HG03108 (cell line): ENCODE results near the gene GFPT2.
"Not testable (repeated sequence)": the region's sequence is repeated elsewhere in the genome, so short reads cannot be mapped to it uniquely, and the experiment has no call there.

Source experiments
- ATAC-seq: cut with Tn5 transposase; IDR thresholded peaks from one replicate; pipeline ENCODE4 v1.9.1; 2021; ENCODE audit warnings: moderate library complexity; ENCODE audit not compliant: unreplicated experiment

GFPT2 gene

DNA sequence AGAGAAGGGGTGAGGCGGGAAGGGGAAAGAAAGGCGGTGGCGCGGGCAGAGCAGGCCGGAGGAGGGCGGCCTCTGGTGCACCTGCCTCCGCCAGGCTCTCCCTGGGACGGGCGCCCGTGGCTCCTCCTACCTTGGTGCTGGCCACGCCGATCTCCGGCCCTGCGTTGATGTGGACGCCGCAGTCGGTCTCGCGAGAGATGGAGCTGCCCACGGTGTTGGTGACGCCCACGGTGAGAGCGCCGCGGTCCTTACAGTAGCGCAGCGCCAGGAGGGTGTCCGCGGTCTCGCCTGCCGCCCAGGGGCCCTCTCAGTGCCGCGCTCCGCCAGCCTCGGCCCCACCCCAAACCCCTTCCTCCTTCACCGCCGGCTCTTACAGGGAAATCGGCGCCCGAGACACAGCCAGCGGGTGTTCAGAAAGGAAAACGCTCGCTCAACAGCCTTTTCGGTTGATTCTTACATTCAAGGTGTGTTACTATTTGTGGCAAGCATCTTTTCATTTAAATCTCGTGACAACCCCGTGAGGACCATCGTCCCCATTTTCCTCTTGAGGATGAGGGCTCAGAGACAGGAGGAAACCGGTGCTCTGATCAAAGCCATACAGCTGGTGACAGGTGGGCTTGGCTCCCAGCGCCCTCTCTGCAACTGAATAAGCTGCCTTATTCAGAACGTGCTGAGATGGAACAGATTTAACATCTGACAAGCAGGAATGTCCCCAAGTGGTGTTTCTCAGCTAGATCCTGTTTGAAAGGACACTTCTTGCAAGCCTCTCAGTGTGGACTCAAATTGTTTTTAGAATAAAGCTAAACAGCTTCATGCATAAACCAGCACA is 39.2 kb downstream of the GFPT2 start:
- peak; percentile 89 for ATAC-seq

DNA sequence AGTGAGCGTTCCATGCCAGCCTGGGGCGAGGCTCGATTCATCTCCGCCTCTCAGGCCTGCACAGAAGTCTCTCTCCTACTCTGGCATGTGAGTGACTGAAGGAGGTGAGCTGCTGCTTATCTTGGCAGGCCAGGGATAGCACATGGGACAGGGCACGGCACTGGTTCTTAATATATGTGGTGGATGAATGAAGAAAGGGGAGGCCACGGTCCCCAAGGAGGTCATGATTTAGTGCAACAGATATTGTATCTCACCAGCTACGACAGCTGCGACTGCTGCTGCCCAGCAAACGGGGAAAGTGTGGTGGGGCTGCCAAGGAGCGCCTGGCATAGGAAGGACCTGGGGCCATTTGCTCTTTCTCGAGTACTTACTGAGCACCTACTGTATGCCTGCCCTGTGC is 41.9 kb downstream of the GFPT2 start:
- no peak for ATAC-seq

DNA sequence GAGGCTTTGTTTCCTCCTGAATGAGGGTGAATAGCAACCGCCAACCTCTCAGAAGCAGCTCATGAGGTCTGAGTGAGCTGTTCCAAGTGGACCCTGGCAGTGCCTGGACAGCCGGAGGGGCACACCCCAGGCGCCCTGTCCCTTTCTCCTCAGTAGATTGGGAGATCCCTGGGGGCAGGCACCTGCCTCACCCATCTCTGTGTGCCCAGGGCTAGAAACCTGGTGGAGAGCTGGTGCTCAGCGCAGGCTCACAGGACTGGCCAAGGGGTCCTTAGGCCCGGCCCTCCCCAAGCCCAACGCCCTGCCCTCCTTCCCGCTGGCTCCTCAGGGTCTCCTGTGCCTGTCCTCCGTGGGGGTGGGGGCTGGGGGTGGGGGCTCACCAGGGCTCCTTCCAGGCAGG is 46.3 kb downstream of the GFPT2 start:
- ATAC-seq = no peak

DNA sequence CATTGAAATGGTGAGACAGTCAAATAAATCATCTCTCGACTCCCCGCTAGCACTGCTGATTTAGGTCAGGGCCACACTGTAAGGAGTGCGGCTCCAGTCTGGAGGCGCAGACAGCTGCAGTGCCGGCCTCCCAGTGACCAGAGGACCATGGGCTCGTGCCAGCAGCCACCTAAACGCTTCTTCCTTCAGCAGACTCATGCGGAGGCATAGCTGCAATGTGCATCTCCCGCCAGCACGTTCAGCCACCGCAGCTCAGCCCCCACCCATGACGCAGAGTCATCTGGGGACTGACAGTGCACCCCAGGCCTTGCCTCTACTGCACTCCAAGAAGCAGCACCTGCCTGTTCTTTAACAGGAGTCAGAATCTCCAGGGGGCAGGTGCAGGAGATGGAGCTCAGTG is 47.7 kb downstream of the GFPT2 start:
- no peak for ATAC-seq

DNA sequence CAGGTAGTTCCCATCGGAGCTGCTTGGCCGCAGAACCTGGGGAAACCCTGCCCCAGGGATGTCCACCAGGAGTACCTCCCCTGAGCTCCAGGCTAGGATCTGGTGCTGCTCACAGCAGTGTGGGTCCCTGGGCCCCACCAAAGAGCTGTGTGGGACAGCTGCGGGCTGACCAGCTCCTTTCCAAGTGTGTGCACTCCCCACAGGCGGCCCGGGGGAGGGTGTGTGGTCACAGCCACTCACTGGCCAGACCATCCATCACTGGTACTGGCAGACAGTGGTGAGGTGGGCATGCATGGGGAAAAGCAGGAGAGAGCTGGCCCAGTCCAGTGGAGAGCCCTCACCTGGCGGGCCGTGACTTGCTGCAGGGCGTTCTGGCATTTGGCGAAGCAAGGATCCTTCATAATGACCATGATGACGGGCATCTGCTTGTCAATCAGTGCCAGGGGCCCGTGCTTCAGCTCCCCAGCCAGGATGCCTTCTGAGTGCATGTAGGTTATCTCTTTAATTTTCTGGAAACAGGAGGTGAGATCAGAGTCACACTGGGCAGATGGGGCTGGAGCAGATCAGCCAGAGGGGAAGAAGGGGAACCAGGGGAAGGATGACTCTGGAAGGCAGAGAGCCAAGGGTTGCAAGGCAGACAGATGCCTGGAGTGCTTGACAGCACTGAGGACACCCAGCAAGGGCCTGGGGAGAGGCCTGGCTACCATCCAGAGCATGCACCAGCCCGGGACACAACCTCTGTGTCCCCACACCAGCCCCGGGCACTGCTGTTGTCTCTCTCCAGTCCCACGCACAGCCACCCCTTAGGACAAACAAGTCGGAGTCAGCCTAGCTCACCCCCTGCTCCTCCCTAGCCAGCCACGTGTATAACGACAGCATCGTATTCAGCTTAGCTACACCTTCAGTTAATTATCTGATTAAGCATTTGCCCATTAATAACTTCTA is 48.4 kb downstream of the GFPT2 start:
- no peak for ATAC-seq

DNA sequence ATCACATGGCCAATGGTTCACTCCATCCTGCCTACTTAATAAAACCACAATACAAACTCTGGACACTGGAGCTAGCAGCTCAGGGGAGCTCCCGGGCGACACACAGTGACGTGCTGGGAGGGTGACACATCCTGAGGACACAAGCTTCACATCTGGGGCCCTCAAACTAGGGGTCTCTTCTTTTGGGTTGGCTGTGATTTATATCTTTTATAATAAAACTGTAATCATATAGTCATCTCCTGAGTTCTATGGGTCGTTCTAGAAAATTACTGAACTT is 49.2 kb downstream of the GFPT2 start:
- ATAC-seq = no peak

DNA sequence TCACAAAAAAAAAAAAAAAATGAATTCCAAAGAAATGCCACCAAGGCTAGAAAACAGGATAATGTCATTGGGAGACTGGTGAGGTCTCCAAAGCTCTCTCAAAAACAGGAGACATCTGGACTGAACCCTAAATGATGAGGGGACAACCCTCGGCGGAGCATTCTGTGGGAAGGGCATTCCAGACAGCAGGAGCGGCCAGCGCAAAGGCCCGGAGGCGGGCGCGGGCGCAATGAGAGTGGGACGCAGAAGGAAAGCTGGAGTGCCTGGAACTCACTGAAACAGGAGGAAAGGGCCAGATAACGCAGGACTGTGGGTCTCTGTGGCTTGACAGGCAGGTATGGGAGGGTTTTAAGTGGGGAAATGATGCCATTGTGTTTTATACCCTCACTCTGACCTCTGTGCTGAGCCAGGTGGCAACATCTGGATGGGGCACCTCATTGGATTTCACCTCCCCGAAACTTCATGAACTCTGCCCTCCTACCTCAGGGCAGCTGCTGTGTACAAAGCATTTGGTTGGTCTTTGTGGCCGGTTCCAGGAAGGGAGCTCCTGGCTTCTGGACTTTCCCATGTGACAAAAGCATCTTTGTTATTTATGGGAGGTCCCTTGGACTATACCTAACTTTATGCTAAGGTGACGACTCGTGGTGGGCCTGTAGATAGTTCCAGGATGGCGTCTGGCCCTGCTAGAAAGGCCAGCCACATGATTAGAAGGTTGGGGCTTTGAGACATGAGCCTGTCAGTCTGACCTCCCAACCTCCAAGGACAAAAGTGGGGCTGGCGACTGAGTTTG is 49.7 kb downstream of the GFPT2 start:
- ATAC-seq = no peak

DNA sequence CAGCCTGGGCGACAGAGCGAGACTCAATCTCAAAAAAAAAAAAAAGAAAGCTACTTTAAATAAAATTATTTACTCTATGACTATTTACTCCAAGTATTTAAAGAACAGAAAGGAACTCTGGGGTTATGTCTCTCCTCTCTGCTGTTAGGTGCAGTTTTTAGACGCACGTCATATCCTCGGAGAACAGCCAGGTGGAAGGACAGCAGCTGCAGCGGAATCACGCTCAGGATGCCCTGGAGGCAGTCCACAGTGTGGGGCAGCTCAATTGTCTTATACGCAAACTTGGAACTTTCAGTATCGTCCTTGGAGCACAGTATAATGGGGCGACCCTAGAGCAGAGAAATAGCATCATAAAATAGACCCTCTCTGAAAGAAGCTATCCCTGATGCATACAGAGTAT is 50.9 kb downstream of the GFPT2 start:
- no peak for ATAC-seq

DNA sequence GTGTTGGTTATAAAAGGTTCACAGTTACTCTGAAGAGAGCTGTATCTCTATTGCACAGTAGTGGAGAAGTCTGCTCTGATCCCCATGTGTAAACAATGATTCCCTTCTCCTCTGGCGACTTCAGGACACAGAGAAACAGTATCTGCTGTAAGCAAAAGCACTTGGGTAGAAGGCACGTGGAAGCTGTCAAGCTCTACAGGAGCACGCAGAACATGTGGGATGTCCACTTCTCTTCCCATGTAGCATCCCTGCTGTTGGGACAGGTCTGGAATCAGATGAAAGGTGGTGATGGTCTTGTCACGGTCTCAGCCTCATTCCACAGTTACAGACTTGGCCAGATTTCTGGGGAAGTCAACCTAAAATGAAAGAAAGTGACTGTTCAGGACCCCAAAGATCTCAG is 51.9 kb downstream of the GFPT2 start:
- no peak for ATAC-seq

DNA sequence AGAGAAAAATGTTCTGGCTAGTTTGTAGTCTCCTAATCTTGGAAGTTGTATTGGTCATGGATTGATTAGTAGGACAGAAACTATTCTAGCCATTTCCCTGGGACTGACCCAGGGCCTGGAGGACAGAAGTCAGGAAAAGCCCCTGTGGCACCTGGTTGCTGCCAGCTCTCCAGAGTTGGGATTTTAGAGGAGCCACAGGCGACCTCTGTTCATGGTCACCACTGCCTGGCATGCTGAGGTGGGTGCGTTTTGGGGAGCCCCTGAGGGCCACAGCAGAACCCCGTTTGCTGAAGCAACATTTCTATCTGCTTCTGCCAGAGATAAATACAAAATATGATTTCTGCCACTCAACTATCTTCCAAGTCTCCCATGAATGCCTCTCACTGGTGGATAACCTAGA is 53.6 kb downstream of the GFPT2 start:
- ATAC-seq = no peak

DNA sequence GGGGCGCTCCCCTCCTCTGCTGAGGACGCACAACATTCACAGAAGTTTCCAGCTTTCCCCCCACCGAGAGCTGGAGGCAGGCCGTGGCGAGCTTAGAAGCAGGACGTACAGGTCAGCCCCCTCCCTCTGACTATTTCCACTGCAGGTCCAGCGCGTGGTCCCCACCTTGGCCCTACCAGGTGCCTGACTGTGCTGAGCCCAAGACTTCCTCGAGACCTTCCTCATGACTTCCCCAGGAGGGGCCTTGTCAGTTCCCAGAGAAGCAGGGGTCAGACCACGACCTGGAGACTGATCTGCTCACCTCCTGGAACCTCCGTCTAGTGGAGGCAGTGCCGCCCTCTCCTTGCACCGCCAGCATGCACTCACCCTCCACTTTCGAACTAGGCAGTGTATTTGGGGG is 54.1 kb downstream of the GFPT2 start:
- not testable (repeated sequence) for ATAC-seq

DNA sequence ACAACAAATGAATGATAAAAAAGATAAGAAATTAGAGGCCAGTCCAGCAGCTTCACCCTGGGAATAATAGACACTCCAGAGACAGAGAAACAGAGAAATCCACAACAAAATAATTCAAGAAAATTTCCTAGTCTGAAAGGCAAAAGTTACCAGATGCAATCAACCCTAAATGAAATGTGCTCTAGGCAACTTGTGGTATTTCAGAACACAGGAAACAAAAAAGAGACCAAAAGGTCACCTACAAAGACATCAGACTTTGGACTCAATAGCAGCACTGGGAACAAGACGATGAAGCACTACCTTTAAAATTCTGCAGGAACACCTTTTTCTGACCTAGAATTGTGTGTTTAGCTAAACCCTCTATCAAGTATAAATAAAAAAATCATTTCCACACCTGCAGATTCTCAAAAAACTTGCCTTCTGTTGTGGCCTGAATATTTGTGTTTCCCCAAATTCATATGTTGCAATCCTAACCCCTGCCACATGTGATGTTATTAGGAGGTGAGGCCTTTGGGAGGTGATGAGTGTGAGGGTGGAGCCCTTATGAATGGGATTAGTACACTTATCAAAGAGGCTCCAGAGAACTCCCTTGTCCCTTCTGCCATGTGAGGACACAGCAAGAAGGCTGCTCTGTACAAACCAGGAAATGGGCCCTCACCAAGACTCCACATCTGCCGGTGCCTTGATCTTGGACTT is 55.4 kb downstream of the GFPT2 start:
- no peak for ATAC-seq

DNA sequence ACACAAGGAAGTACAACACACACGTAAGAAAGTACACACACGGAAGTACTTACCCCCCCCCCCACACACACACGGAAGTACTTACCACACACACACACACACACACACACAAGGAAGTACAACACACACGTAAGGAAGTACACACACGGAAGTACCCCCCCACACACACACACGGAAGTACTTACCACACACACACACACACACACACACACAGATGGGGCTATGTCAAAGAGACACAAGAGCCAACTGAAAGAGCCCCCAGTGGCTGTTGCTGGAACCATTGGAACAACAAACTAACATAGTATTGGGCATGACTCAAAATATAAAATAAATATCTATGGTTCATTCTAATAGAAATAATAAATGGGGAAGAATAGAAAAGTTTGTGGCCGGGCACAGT is 56.4 kb downstream of the GFPT2 start:
- ATAC-seq = no peak

DNA sequence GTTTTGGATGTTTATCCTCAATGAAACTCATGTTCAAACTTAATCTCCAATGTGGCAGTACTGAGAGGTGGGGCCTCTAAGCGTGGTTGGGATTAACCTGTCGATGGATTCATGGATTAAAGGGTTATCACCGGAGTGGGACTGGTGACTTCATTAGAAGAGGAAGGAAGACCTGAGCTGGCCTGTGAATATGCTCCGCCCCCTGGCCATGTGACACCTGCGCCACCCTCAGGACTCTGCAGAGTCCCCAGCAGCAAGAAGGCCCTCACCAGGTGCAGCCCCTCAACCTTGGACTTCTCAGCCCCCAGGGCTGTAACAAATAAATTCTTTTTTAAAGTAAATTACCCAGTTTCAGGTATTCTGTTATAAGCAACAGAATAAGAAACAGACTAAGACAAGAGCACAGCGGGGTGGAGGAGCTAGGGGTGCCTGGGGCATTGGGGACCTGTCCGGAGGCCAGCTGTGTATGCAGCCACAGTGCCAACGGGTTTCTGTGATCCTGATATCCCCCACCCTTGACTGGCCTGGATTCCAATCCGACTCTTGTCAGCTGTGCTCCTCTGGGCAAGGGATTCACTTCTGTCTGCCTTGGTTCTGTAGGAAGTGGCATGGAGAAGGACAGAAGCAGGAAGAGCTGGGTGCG is 58.1 kb downstream of the GFPT2 start:
- ATAC-seq = no peak

DNA sequence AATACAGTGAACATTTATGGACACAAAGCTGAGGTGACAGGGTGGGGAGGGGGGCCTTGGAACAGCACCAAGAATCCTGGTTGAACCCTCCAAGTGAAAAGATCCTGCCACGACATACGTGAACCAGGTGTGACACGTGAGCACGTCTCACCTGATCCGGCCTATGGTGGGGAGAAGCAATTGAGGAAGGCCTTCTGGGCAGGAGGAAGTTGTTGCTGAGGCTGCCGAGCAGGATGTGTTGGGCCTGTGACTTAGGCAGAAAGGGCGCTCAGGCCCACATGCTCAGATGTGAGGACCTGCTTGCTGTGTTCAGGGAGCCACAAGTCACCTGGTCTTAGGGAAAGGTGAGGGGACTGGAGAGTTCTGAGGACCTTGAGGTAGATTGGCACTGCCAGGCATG is 58.7 kb downstream of the GFPT2 start:
- no peak for ATAC-seq

DNA sequence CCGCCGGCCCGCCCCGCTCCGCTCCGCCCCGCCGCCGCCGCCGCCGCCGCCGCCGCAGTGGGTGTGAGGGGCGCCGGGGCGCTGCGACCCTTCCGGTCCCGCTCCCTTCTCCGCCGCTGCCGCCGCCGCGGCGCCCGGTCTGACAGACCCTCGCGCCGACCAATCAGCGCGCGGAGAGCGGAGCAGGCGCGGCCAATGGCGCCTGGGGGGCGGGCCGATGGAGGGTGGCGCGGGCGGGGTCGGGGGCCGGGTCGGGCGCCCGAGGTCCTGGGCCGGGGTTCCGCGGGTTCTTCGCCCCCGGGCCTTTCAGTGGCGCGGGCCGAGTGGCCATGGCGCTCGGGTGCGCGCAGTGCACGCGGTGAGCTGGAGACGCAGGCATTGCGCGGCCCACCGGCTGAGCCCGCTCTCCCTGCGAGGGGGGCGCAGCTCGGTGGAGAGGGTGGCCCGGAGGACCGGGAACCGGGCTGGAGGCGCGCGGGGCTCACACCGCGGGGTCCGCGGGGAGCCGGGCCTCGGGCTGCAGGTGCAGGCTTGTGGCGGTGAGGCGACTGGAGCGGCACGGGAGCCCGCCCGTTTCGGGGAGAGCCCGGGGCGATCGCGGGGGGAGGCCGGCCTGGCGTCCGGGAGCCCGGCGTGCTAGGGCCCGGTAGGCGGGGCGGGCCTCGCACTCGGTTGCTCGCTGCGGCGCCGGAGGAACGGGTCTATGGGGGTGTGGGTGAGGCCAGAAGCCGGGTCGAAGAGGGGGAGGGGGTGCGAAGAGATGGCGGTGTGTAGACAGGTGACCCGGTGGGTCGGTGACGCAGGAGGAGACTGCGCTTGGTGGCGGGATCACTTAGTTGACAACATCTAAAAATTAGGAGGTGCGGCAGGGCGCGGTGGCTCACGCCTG is 60.9 kb downstream of the GFPT2 start, which contains the start of gene MAPK9:
TSS of gene MAPK9 (minus strand) at position 141 of the 889 bp plus-strand sequence. CDS start 11,522 bp downstream, outside the sequence.
- ATAC-seq = peak; percentile 82

DNA sequence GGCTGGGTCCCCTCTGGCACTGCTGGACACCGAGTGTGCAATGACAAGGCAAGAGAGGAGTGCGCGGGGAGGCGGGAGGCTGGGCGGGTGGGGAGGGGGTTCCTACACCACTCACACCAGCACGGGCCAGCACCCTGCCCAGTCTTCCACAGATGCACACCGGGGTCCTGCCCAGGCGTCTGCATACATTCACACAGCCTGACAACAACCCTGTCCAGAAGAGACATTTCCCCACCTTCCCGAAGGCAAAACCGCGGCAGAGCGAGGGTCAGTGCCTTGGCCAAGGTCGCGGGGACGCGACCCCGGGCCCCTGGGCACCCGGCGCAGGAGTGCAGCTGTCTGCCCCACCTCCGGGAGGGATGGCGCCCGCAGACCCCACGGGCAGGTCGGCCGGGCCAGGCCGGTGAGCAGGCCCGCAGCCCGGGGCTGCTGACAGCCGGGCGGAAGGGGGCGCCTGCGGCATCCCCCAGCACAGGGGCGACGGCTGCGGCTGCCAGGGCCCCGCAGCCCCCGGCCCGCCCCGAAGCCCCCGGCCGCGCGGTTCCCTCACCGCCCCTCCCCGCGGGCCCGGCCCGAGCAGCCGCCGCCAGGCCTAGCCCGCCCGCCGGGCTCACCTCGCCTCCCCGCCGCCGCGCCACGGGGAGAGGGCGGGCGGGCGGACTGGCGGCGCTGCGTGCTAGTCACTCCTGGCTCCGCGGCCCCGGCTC is 61.7 kb downstream of the GFPT2 start:
- ATAC-seq = peak; percentile 22

DNA sequence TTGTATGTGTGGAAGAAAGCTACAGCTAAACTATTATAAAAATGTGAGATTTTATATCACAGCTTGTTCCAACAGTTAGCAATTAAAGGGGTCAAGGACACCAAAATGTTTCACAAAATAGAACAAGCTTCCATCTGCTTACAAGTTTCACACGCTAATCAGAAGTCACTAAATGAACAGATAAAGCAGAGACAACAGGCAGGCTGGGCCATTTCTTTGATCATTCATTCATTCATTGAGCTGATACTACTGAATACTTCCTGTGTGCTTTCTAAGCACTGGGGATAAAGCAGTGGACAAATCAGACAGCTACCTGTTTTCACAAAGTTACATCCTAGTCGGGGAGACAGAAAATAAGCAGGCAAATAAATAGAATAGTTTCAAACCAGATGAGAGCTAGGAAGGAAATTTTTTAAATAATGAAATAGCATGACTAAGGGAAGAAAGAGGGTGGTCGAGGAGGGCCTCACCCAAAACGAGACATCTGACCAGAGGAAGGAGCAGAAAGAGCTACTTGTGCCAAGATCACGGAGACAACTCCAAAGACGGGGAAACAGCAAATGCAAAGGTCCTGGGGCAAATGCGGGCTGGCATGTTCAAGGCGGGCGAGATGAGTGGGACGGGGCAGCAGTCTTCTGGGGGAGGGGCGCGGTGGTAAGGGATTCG is 62.4 kb downstream of the GFPT2 start:
- ATAC-seq = no peak
